Measurements from ENCODE around the gene MYL2.

DNA sequence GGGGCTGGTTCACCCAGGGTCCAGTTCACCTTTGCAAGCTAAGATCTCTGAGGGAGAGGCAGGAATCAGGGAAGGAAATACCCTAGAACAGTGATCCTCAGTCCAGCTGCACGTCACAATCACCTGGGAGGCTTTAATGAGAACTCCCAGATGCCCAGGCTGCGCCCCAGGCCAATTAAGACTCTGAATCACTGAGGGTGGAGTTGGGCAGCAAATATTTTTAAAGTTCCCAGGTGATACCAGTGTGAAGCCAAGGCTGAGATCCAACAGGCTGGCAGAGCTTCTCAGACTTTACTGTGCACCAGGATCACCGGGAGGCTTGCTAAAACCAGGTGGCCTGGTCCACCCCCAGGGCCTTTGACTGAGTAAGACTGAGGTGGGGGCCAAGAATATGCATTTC lies 23.8 kb downstream of the MYL2 start:
- TF ChIP-seq, protein P1, sequence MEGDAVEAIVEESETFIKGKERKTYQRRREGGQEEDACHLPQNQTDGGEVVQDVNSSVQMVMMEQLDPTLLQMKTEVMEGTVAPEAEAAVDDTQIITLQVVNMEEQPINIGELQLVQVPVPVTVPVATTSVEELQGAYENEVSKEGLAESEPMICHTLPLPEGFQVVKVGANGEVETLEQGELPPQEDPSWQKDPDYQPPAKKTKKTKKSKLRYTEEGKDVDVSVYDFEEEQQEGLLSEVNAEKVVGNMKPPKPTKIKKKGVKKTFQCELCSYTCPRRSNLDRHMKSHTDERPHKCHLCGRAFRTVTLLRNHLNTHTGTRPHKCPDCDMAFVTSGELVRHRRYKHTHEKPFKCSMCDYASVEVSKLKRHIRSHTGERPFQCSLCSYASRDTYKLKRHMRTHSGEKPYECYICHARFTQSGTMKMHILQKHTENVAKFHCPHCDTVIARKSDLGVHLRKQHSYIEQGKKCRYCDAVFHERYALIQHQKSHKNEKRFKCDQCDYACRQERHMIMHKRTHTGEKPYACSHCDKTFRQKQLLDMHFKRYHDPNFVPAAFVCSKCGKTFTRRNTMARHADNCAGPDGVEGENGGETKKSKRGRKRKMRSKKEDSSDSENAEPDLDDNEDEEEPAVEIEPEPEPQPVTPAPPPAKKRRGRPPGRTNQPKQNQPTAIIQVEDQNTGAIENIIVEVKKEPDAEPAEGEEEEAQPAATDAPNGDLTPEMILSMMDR (IDR thresholded peaks at IDR 0.05), result no peak
- no peak for TF ChIP-seq POLR2A (IDR thresholded peaks at IDR 0.05)
